KBM-7 (cell line): Measurements from ENCODE around the gene SPSB1.

Experiments
- DNase-seq: peaks from one replicate; pipeline ENCODE4 v3.0.0-alpha.2; 2015
- in situ Hi-C: fragments of 300-500 bp; cut with MboI; formaldehyde crosslinking; loops from 2 replicates; pipeline ENCODE4 v1.14.3; 2020; ENCODE audit warnings: low sequenced_read_pairs, low pct_unique_long_range_greater_than_20kb, mixed read lengths

SPSB1 gene

DNA sequence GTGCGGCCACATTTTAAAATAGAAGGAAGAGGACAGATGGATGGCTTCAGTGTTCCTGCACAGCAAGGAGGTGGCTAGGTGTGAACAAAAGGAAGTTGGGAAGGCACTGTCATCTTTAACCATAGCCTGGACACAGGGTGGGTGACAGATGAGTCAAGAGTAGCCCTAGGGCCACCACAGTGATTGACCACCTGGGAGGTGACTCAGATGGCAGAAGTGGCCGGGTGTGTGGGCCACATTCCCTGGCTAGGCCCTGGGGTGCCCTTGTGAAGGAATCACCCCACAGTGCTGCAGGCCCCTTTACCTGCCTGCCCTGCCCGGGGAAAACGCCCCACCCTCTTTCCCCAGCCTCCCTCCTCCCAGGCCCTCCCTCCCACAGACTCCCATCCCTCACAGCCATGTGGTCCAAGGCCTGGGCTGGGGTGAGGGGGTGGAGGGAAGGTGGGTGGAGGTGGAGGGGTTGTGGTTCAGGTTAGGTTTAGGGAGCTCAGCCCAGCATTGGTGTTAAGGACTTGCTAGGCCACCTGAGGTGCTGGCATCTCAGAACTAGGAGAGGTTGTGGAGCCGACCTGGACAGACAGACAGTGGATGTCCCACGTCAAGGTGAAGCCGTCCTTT lies 59.1 kb downstream of the SPSB1 start:
- in situ Hi-C loops: no loop called here
- no peak for DNase-seq

DNA sequence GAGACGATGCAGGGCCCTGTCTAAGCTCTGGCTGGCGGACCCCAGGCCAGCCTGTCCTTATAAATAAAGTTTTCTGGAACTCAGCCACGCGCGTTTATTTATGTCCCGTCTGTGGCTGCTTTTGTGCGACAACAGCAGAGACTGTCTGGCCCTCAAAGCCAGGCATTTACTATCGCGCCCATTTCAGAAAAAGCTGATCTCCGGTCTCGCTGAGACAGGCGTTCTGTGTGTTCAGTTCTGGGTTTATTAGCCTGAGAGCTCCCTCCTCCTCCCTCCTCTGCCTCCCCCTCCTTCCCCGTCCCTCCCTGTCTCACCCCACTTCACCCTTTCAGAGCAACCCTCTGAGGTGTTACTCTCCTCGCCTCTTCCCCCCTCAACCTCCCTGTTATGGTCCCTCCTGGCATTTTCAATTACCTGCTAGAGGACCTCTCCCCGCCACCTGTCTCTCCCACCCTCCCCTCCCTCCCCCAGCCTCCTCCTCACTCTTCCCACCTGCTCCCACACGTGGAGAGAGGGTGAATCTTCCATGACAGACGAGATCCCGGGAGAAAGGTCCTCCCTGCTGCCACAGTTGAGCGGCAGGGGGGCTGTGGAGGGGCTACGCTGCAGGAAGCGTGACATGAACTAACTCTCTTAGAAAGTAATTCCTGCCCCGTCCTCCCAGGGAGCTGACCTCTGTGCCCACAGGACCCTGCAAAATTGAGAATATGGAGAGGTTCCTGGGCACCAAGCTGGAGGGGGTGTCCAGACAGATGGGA lies 59.9 kb downstream of the SPSB1 start:
- in situ Hi-C loops: no loop called here
- DNase-seq: no peak

DNA sequence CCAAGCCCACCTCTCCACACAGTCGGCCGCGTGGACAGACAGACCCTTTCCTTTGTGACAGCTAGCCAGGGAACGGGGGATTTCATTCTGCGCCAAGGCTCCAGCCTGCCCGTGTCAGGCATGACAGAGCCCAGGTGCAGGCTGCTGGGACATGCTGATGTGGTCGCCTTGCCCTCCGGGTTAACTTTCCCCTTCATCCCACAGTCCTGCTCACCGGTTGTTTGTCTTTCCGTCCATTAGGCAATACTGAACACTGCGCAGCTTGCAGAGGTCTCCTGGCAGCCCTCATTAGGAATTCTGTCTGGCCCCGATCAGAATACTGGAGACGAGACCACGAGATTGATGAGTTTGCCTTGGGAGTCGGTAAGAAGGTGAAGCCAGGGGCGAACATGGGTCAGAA lies 62.8 kb downstream of the SPSB1 start:
- in situ Hi-C loops: no loop called here

GRCh38 chr1:9356021-9356420 lies 63.3 kb downstream of the SPSB1 start:
- DNase-seq: no peak
- in situ Hi-C loops: no loop called here

More for the DNA sequence above, 62.8 kb downstream of the SPSB1 start:
- no peak for DNase-seq

- no peak for DNase-seq
- in situ Hi-C loops: no loop called here
Measured at GRCh38 chr1:9356829-9357466, 64.3 kb downstream of the SPSB1 start.

GRCh38 chr1:9357958-9358357 lies 65.3 kb downstream of the SPSB1 start:
- in situ Hi-C loops: no loop called here
- no peak for DNase-seq

DNA sequence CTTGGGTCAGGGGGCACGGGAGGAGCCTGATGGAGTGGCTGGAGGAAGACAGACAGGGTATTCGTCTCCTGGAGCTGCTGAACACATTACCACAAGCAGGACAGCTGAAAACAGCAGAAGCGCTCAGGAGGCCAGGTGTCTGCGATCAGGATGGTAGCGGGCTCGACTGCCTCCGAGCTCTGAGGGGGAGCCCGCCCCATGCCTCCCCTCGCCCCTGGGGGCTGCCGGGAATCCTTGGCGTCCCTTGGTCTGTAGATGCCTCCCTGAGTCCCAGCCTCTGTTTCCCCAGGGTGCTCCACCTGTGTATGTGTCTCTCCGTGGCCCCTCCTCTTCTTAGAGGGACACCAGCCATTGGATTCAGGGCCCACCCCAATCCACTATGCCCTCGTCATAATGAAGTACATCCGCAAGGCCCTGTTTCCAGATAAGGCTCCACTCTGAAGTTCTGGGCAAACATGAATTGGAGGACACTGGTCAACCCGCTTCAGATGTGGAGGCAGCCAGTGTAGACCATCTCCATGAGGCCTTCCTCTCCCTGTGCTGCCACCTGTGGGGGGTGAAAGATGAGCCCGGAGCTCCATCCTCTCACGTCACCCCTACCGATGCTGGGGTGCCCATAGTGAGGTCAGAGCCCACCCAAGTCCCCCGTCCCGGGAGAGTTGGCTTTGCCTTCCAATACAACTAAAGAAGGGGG lies 67.8 kb downstream of the SPSB1 start:
- DNase-seq: no peak
- in situ Hi-C loops: no loop called here

DNA sequence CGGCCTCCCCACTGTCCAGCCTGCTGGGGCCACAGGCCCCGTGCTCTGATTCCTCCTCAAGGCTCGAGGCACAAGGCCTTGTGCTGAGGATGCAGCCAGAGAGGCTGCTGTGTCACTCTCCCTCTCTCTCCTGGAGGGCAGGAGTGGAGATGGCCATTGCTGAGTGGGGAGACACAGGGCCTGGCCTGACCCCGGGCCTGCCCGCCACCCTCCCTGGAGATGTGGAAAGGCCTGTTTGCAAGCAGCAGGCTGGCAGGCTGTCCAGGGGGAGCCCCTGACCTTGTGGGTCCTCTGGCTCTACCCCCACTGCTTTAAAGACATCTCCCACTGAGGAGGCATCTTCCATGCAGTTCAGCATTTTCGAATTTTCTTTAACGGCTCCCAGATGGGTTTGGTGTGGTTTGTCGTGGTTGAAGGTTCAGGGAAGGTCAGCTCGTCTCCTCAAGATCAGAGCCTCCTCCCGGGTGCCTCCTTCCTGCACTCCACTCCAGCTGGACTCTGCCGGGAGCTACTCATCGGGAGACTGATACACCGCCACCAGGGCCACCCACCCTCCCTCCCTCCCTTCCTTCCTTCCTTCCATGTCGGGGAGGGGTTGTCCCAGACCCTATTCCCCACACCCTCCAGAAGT lies 69.1 kb downstream of the SPSB1 start:
- no peak for DNase-seq
- in situ Hi-C loops: no loop called here

DNA sequence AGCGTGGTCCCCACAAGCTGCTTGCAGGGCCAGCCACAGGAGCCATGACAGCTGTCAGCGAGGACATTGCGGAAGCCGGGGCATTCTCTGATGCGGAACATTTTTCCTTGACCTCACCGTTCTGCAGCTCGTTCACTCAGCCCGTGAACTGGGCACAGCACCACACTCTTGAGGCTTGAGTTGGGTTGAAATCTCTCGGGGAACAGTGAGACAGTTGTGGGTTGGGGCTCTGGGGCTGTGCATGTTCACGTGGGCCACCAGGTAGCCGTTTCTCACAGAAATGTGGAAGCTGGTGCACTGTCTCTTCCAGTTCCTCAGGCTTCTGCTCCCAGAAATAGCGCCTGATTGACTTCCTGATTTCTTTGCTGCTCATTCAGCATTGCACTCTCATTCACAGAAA lies 69.8 kb downstream of the SPSB1 start:
- peak; percentile 30 for DNase-seq
- in situ Hi-C loops: no loop called here

GRCh38 chr1:9363061-9363471 lies 70.4 kb downstream of the SPSB1 start:
- no peak for DNase-seq
- in situ Hi-C loops: no loop called here

DNA sequence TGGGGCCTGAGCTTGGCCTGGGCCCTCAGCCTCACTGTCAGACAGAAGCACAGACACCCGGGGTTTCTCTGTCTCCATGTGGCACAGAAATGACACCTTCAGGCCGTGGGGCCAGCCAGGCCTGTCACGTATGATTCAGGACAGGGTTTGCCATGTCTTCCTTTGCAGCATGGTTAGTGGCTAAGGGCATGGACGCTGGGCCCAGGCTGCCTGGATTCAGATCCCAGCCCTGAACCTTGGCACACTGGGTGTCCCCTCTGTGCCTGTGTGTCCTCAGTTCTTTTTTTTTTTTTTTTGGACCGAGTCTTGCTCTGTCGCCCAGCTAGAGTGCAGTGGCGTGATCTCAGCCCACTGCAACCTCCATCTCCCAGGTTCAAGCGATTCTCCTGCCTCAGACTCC lies 73.6 kb downstream of the SPSB1 start:
- DNase-seq: no peak
- in situ Hi-C loops: no loop called here

DNA sequence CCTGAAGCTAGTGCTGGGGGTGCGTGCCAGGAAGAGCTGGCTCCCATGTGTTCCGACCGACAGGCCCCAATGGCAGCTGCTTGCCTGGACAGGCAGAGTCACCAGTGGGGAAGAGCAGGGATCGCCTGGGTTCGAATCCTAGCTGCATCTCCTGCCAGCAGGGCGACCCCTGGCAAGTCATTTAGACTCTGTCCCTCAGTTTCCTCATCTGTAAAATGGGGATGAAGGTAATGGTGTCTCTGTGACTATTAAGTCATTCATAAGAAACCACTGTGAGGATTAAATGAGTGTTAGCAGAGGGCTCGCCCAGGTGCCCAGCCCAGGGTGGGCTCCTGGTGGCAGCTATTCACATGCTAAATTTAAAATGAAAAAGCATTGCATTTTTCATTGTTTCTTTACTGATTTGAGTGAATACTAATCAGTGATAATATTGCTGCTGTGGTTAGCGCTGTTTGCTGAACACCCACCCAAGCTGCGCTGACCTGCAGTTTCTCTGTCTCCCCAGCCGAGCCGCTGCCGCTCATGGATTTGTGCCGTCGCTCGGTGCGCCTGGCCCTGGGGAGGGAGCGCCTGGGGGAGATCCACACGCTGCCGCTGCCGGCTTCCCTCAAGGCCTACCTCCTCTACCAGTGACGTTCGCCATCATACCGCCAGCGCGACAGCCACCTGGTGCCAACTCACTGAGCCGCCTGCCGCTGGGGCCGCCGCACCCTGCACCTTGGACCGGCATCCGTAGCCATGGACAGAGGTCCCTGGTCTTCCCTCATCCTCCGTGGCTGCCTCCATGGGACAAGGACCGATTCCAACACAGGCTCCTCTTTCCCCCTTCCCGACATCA lies 74.5 kb downstream of the SPSB1 start:
- no peak for DNase-seq
- in situ Hi-C loops: no loop called here

DNA sequence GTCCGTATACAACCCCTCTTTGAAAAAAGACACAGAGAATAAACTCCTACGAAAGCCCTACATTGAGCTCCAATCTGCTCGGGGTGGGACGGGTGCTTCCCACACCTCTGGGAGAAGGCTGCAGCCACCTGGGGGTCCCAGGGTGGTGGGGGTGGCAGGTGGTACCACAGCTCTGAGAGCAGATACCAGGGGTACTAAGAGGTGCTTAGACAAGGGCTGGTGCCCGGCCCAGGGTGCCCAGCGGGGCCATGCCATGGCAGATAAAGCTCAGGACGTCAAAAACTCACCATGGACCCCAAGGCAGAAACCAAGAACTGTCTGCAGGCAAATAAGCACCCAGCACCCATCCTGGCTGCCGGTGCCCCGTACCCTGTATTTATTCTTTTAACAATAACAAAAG lies 75.1 kb downstream of the SPSB1 start:
- in situ Hi-C loops: no loop called here
- no peak for DNase-seq

GRCh38 chr1:9368356-9368755 lies 75.7 kb downstream of the SPSB1 start:
- in situ Hi-C loops: no loop called here
- DNase-seq: no peak

DNA sequence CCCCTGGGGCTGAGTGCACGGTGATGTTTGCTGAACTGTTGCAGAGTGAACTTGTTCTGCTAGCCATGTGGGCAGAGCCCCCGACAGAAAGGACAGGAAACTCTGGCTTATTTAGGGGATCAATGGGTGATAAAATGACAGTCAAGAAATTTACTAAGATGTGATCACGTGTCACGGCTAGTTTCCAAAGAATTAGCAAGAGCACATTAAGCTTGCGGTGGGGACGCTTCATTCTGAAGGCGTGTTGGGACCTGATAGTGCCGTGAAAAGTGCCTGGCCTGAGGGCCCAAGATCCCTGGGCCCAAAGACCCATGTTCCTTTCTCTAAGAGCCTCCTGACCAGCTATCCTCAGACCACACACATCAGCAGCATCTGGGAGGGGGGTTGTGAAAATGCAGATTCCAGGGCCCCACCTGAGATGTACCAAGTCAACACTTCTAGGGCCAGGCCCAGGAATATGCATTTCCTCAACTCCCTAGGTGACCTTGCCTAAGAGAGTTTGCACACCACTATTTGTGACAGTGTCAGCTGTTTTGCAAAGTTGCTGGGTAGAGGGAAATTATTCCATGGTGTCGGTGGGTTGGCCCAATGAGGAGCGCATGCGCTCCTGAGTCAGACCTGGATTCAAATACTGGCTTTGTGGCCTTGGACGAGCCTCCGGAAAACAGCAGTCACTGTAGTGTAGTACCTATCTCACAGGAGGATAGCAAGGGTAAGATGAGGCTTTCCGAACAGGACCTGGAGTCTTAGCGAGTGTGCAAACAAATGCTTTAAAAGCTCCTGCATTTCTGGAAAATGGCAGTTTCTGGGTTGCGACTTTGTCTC lies 77.5 kb downstream of the SPSB1 start:
- DNase-seq: no peak
- in situ Hi-C loops: no loop called here

GRCh38 chr1:9371391-9371935 lies 78.8 kb downstream of the SPSB1 start:
- no peak for DNase-seq
- in situ Hi-C loops: no loop called here

DNA sequence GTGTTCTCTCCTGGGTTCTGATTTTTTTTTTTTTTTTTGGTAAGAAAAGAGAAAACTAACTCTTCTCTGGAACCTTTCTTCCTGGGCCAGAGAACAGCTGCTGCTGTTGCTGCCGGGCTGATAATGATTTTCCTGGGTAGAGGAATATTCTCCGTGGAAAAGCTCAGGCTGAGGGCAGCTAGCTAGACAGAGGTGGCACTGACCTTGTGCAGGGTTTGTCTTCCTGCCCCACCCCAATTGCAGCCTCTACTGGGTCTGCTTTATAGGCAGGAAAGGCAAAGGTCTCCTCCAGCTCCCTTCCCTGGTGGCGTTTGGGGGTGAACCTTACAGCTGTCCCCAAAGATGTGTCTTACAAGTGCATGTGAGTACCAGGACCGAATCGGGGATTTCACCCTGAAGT lies 79.3 kb downstream of the SPSB1 start:
- DNase-seq: no peak
- in situ Hi-C loops: no loop called here

- in situ Hi-C loops: no loop called here
- peak; percentile 27 for DNase-seq
Measured at GRCh38 chr1:9373619-9374018, 80.9 kb downstream of the SPSB1 start.
